Activated CD4-positive, alpha-beta T cell treated with anti-CD3 and anti-CD28 coated beads, Interleukin-2, Interleukin-6, amounts not matched to agents 100 ng/mL and 50 ng/mL, durations not matched to agents 16 hours and 8 hours (primary cell): ENCODE data around the gene MYO3B.

ENCODE experiments used
- DNase-seq: peaks from one replicate; pipeline ENCODE4 v3.0.0-alpha.2; 2020

MYO3B gene

DNA sequence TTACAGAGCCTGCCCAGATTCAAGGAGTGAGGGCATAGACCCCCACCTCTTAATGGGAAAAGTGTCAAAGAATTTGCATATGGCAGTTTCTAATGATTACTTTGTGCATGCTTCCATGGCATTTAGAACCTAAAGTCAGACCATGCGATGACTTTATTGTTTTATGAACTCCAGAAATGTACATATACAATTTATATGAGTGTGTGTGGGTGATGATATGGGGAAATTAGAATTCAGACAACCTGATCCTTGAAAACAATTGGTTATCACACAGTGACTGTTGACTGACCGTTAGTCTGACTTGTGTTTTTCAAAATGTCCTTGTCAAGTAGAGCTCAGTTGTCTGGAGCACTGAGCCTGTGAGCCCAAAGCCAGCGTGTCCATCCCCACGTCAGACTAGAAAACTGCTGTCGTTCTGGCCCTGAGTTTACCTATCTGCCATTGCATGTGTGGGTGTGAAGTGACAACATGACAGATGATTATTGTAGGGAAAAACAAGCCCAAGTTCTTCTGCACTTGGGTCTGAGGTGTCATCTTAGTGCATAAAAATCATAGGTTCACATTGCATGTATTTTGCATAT, 128.4 kb downstream of the MYO3B start:
- no peak for DNase-seq

DNA sequence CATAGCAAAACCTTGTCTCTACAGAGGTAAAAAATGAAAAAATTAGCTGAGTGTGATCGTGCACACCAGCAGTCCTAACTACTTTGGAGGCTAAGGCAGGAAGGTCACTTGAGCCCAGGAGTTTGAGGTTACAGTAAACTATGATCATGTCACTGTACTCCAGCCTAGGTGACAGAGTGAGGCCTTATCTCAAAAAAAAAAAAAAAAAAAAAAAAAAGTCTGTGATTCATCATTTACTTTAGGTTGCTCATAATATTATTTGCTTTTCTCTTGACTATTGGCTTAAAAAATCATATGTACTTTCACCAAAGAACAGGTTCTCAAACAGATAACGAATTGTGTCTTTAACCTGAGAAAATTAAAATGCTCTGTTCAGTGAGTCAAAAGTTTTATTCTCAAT, 129.1 kb downstream of the MYO3B start:
- DNase-seq: no peak

DNA sequence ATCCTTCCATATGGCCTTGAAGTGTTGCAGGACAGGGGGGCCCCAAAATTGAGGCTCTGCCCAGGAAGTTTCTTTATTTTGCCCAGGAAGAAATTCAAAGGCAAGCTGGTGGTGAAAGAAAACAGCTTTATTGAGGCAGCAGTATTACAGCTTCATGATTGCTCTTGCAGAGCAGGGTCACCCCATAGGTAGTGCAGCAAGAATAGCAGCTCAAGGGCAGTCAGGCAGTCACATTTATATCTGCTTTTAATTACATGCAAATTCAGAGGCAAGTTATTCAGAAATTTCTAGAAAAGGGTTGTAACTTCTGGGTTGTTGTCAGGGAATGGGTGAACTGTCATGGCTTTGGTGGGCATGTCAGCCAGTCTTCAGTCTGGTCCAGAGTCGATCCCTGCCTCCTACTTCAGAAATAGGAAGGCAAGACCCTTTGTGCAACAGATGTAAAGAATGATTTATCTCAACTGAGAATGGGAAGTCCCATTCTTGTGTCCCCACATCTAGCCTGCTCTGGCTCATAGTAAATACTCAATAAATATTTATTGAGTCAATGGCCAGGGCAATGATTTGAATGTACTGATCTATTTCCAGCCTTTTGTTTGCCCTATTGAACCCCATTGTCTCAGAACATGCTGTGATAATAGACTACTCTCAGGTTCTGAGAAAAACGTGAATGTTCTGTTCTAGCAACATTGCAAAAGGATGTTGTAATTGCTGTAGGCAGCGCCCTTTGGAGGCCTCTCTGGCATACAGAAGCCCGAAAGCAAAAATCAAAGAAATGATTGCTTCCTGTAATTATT, 129.8 kb downstream of the MYO3B start:
- DNase-seq: no peak

DNA sequence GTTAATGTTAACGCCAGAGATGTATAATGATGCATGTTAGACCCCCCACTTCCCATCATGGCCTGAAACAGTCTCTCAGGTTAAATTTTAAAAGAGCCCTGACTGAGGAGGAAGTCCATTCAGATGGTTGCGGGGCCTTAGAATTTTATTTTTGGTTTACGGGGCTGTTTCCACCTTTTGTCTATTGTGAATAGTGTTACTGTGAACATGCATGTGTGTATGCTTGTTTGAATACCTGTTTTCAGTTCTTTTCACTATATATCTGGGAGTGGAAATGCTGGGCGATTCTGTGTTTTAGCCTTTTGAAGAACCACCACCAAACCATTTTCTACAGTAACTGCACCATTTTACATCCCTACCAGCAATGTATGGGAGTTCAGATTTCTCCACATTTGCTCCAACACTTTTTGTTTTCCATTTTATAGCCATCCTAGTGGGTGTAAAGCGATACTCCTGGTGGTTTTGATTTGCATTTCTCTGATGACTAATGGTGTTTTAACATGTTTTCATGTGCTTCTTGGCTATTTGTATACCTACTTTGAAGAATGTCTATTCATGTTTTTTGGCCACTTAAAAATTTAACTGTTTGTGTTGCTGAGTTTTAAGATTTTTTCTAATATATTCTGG, 133.0 kb downstream of the MYO3B start:
- DNase-seq: no peak

DNA sequence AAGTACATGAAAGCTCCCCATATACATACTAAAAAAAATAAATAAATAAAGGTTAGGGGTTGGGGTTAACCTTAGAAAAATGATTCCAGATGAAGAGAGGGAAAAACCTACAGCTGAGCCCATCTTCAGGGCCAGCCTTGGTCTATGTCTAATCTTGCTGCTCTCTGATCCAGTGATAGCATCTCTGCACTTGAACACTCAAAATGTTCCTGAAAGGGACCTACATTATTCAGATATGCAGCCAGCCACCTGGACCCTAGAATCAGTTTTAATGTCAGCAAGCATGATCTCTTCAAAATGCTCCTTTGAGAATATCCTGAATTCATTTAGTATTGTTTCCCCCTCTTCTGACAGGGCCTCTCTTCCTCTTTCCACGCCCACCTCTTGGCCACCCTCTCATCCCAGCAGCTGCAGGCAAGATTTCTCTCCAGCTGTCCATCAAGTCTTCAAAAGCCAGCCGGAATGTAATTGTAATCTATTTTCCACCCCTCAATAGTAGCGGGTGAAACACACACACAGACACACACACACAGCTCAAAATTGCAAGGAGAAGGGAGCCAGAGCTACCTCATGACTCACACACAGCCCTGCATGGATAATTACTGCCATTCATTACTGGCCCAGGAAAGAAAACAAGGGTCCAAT, 135.5 kb downstream of the MYO3B start:
- no peak for DNase-seq

DNA sequence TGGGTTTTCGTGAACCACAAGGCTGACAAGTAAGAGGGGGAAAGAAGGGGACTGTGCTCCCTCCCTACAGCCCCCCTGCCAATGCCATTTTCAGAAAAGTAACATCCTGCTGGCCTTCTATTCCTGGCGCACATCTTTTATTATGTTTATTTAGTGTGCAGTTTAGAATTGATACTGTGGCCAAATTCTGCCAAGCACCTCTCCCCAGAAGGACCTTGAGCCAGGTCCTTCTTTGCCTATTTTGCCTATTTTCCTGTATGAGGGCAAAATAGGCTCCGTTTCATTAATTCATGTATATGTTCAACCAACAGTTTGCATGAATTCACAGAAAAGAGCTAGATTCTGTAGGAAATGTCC, 136.0 kb downstream of the MYO3B start:
- no peak for DNase-seq

DNA sequence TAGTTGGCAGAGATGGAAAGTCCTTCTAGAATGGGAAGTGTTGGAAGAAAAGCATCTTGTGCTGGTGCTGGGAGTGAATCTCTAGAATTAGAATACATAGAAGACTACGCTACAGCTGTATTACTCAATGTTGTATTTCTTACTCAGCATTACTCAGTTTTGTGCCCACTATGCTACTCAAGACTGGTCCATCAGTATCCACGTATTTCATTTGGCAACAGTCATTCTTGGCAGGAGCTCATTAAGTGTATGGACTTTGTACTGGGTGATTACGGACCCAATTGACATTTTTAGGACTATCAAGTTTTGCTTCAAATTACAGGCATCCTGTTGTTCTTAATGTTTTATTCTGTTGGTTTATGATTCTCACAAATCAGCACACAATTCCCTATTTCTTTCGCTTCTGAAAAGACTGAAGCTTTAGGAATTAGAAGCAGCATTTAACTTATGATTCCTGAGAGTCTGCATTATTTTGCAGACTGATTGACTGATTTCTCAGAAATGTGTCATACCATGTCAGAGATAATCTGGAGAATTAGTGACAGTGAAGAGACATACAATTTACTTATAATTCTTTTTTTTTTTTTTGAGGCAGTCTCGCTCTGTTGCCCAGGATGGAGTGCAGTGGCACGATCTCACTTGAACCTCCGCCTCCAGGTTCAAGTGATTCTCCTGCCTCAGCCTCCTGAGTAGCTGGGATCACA, 136.9 kb downstream of the MYO3B start:
- no peak for DNase-seq

DNA sequence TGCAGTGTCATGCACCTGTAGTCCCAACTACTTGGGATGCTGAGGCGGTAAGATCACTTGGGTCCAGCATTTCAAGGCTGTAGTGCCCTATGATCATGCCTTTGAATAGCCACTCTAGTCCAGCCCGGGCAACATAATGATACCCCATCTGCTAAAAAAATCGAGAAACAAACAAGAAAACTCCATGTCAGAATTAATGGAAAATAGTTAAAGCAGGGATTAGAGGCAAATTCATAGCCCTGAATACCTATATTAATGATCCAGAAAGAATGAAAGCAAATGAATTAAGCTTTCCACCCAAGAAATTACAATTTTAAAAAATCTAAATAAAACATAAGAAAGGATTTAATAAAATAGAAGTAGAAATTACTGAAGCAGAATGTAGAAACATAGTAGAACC, 143.0 kb downstream of the MYO3B start:
- DNase-seq: no peak

DNA sequence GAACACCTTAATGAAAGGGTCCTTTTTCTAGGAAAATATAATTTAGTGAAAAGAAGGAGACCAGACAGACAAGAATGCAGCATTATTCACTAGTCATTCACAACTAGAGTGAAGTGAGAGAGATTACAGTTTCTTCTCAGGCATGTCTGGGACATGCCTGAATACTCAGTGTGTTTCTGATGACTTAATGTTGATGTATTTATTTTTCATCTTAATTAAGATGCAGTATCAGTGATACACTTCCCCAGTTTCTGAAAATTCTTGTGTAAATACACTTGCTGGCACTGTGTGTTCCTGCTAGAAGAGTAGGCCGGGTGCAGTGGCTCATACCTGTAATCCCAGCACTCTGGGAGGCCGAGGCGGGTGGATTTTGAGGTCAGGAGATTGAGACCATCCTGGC, 143.6 kb downstream of the MYO3B start:
- no peak for DNase-seq

DNA sequence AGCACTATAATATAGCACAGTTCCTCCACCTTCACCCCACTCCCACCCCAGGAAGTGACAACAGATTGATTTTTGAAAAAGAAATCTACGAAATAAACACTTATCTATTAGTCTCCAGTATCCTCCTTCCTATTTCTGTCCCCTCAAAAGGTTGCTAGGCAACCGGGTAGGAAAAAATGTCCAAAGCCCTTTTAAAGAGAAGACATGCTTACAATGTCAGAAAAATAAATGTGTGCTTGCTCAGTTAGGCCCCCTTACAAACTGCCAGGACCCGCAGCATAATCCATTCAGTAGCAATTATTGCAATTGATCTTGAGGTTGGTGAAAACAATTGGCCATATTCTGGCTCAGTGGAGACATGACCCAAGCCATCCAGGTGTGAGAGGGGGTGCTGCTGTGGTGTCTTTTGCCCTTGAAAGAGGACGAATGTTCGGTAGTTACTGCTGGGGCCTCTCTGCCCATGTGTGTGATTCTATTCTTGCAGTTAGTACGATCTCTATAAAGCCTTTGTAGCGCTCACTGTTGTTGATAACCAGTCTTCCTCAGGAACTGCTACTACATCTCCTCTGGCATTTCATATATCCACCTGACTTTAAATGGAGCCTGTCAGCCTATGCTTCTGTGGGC, 144.3 kb downstream of the MYO3B start:
- no peak for DNase-seq

DNA sequence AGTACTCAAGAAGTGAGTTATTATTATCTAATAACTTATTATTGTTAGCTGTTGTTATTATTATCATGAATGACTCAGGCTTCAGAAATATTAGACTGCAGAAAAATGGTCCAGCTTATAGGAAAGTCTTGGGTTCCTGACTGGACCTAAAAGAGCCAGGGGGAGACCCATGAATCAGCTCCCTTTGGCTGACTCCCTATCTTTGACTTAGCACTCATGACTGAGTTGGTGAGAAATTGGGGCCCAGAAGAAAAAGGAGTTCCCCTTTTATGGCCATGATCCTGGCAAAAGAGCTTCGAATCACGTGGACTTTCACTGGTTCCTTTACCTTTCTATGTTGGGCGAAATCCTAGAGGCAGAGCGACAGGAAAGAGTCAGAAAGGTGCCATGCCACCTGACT, 145.8 kb downstream of the MYO3B start:
- DNase-seq: no peak

DNA sequence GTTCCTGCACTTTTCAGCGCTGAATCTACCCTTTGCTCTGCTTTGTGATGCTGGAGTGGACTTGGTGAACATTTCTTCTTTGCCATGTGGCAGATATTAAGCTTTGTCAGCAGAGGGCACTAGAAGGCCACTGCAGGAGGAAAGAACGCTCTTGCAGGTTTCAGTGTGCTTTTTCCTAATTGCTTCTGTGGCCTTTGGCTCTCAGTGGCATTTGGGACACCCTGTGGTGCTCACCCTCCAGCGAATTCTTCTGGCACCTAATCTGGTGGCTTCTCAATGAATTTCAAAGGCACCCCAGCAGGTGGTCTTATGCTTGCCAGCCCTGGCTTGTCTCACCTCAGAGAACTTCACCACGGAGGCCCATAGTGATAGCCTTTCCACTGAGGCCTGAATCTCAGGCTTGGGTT, 146.7 kb downstream of the MYO3B start:
- peak; percentile 63 for DNase-seq

DNA sequence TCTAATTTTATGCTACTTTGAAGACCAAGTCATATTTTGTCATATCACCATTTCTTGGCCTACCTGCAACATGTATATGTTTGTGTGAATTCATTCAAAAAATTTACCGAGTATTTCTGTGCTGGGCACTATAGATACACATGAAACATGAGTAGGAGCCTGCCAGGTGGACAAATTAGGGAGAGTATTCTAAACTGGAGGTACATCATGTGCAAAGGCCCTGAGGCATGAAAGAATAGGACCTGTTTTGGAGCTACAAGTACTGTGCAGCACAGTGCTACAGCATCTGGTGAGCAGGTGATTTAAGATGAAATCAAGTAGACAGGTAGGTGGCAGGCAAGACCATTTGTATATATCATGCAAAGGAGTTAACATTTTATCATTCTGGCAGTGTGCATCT, 152.9 kb downstream of the MYO3B start:
- DNase-seq: no peak

DNA sequence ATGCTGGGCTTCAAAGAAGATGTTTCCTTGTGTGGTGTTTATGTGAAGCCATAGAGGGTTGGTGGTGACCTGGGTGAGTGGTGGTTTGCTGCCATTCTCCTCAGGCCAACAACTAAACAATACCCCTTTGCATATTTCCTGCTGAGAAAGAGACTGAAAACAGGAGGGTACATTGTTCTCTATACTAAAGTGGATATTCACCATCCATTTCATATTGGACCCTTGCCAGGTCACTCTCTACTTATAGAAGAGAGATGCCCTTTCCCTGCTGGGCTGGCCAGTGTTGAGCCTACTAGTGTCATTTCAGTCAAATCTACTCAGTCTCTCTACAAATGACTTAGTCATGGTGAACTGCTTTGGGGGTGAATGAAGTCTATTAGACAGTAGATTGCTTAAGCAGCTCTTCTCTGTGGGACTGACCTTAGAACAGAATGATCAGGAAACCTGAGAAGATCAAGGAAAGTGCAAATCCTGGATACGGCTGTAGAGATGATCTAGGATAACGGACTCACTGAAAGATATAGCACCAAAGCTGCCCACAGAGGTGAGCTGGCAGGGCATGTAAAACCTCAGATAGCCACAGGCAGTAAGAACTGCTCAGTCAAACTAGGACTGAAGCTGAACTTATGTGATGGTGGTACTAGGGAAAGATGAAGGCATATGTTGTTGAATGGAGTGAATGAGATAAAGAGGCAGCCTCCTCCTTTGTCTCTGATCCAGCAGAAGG, 154.9 kb downstream of the MYO3B start:
- no peak for DNase-seq

DNA sequence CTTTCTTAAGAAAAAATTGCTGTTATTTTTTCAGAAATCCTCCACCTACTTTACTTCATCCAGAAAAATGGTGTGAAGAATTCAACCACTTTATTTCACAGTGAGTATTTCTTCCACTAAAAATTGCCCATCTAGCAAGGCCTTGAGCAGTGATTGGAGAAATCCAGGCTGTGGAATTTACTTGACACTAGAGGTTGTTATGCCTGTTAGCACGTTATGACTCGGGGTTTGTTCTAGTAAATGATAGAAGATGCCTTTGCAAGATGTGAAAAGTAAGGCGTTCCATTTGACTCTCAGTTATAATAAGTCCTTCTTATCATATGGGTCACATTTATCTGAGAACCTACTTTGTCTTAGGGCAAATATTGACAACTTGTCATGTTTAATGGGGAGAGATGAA, 157.4 kb downstream of the MYO3B start:
- DNase-seq: no peak

DNA sequence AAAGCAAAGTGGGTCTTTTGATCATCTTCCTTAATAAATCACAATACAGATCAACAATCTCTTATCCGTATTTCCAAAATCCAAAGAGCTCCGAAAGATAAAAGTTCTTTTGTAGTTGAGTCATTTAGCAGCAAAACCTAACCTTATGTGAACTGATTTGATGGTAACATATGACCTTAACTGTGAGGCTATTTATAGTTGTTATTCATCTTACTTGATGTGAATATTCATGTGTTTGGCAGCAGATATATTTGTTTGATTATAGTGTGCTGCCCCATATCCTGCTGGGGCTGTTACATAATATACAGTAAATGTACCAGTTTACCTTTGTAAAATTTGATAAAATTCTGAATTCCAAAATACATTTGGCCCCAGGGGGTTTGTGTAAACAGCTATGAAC, 158.5 kb downstream of the MYO3B start:
- DNase-seq: no peak

DNA sequence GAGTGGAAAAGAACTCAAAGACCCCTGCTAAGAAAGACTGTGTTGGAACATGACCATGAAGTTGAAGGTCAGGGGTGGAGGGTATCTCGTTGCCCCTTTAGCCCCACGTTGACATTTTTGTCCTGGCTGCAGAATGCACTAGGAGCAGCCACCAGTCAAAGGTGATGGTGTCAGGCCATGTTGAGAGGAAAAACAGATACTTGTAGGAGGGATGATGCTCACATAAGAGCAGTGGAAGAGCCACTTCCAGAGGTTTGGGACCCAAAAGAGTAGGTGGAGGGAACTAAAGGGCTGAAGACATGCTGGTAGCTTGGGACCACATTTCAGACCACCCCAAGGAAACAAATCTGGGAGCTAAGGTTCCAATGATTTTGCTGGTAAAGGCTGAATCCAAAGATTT, 159.0 kb downstream of the MYO3B start:
- DNase-seq: no peak

DNA sequence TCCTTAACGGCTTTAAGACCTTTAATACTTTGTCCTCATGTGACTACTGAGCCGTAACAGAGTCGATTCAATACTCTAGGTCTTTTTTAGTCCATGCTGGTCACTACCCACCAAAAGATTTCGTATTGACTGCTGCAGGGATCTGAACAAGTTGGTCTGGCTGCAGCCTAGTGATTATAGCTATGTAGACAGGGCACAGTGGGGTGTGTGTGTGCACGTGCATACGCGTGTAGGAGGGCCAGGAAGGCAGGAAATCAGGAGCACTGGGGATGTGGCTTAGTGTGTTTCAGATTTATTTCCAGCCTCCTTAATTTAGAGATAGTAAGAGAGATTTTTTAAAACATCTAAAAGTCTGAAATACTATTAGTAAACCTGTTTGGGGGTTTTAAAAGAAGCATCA, 161.4 kb downstream of the MYO3B start:
- no peak for DNase-seq

DNA sequence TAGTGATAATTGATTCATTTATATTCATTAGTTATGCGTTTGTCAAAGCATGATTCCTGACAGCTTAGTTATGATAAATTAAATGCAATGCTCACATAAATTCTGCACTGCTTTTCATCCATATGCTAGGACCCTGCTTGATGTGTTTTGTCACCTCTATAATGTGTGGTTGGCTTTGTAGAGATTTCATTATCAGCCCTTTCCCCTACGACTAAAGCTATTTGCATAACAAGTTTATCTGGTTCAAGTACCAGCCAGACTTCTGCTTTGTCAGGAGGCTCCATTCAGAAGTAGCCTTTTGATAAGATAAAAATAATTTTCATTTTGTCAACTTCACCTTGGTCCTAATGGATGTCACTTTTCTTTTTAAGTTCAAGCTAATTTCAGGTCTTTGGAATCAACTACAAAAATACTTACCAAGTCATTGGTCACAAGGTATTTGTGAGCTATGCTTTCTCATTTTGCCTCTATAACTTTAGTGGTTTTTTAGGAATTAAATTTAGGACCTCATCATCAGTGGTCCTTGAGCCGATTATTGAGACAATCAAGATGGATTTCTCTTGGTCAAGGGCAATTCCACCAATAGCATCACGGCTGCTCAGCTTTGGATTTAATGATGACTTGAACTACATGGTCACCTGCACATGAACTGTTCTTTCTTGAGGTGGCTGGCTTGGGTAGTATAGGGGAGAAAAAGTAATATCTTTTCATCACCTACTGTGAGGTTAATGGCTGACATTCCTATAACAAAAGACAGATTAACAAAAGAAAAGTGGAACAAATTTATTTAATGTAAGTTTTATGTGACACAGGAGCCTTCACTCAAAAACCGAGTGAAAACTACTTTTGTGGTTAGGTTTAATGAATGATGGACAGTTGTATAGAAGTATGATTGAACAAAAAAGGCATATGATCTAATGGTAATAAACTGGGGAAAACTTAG, 162.1 kb downstream of the MYO3B start:
- DNase-seq: no peak

DNA sequence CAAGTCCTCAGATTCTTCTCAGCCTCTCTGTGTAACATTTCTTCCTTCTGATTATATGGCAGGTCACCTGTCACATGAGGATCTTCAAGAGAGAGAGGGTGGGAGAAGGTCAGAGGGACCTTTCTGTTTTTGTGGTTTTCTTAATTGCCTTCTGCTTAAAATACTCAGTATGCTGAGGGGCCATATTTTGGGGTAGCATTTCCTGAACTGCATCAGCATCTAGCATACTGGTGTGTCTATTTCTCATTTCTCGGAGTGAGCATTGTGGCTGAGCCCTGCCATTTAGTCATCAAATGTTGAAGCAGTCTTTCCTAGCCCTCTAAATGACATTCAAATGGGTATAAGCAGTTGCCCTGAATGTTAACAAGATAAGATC, 162.7 kb downstream of the MYO3B start:
- DNase-seq: peak; percentile 23
